Peyer's patch (tissue), 4 donors: ENCODE data around the gene KRTAP9-3.

Experiments used
- POLR2A ChIP-seq, 2 donors: fragments of 450-650 bp; IDR thresholded peaks; one replicate each; pipeline ENCODE4 v1.5.1; 2017; ENCODE audit warnings: antibody characterized with exemption in 2 of 2, mild to moderate bottlenecking in 2 of 2, moderate library complexity in 2 of 2
- TF ChIP-seq, protein P1 (sequence below), 6 experiments: fragments of 450-650 bp in 4 of 6; fragments of 200-600 bp in 2 of 6; sonication (generic) in 1 of 6; IDR thresholded peaks; one replicate each; pipeline ENCODE4 v1.5.1; 2017 to 2019; ENCODE audit warnings: antibody characterized with exemption in 6 of 6, mild to moderate bottlenecking in 3 of 6, moderate library complexity in 1 of 6

DNA sequence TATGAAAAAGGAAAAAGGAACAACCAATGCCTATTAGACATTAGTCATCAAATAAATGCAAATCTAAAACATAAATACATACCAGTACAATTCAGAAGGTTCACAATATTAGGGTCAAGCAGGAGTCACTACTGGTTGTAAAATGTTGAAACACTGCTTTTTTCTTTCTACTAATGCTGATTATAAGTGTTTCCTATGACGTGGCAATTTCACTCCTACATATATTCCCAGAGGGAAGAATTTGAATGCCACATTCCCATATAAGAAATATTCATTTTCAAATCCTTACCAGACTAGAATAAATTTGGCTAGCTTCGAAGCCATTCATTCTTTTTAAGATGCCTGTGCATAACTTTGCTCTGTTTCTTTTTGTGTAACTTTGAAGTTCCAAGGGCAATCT lies 8.4 kb upstream of the KRTAP9-3 start:
- TF ChIP-seq POLR2A (IDR thresholded peaks at IDR 0.05), result no peak
- TF ChIP-seq, protein P1, sequence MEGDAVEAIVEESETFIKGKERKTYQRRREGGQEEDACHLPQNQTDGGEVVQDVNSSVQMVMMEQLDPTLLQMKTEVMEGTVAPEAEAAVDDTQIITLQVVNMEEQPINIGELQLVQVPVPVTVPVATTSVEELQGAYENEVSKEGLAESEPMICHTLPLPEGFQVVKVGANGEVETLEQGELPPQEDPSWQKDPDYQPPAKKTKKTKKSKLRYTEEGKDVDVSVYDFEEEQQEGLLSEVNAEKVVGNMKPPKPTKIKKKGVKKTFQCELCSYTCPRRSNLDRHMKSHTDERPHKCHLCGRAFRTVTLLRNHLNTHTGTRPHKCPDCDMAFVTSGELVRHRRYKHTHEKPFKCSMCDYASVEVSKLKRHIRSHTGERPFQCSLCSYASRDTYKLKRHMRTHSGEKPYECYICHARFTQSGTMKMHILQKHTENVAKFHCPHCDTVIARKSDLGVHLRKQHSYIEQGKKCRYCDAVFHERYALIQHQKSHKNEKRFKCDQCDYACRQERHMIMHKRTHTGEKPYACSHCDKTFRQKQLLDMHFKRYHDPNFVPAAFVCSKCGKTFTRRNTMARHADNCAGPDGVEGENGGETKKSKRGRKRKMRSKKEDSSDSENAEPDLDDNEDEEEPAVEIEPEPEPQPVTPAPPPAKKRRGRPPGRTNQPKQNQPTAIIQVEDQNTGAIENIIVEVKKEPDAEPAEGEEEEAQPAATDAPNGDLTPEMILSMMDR (IDR thresholded peaks at IDR 0.05), result no peak
